BJ (cell line): ENCODE results near the gene CYGB. TPM values are rescaled to one million over a fixed set of nuclear protein-coding genes. Genes with fewer than 3 reads are reported as not detected.

Source experiments
- CTCF ChIA-PET: fragments of 350-600 bp; formaldehyde crosslinking; extraction: SDS; loops from one replicate; lab custom pipeline; 2021; ENCODE audit warnings: antibody characterized with exemption, inconsistent platforms; lab: Yijun Ruan, JAX
- POLR2A ChIA-PET: fragments of 300-600 bp; sonication (Branson Sonifier 250); formaldehyde crosslinking; extraction: SDS; loops from one replicate; lab custom pipeline; 2021; ENCODE audit warnings: antibody characterized with exemption; lab: Charles Lee
- DNase-seq: peaks from one replicate; pipeline ENCODE4 v3.0.0-alpha.2; 2011; ENCODE audit warnings: low read depth
- H3K27me3 ChIP-seq: 2 replicates; pipeline ENCODE4 v1.6.0; 2011; ENCODE audit warnings: low read length; ENCODE audit not compliant: control insufficient read depth, insufficient read depth
- H3K36me3 ChIP-seq: 2 replicates; pipeline ENCODE4 v1.5.1; 2011; ENCODE audit warnings: low read length; ENCODE audit not compliant: control insufficient read depth, insufficient read depth
- H3K4me3 ChIP-seq: 2 replicates; pipeline ENCODE4 v1.5.1; 2011; ENCODE audit warnings: low read depth, mild to moderate bottlenecking, control low read depth, low read length
- CTCF ChIP-seq: IDR thresholded peaks from 2 replicates; pipeline ENCODE4 v1.5.1; 2011; ENCODE audit warnings: low read depth, mild to moderate bottlenecking, control low read depth, inconsistent platforms, low read length, moderate library complexity; ENCODE audit not compliant: insufficient read depth
- polyA plus RNA-seq: library from polyadenylated mRNA; depleted of rRNA; stranded (reverse); fragments of >200 nt; gene quantifications from 2 replicates; pipeline ENCODE4 v1.2.3, GENCODE V29; 2011

The CYGB gene
- polyA plus RNA-seq, 1 experiment = 1.4 TPM

- no peak for DNase-seq
- peaks cover 13% of the 10 kb centered on the region for H3K27me3 ChIP-seq
- no peak overlapping the region for H3K4me3 ChIP-seq
- ChIA-PET POLR2A (no interaction called here), CTCF (interaction anchor here (2.4 to 6.0 kb wide), 2 partner anchors 19 to 20 kb away, joined by 18 to 103 read pairs; no protein-coding TSS in a partner anchor)
- no peaks in the 10 kb centered on the region for H3K36me3 ChIP-seq
- TF ChIP-seq CTCF = no peak
These were observed 4.4 kb upstream of the CYGB start for GRCh38 chr17:76541739-76542454.

- CTCF ChIA-PET = interaction anchor here (0.7 to 2.4 kb wide), 8 partner anchors 11 to 132 kb away, joined by 3 to 18 read pairs (median 4); no protein-coding TSS in a partner anchor
- Histone ChIP-seq H3K36me3 (no peaks in the 10 kb centered on the region), H3K4me3 (peak overlapping the region; percentile 31; the same call in 1 of the 2 replicates), H3K27me3 (peaks cover 18% of the 10 kb centered on the region)
- POLR2A ChIA-PET = no interaction called here
- peak; percentile 78 for DNase-seq
- TF ChIP-seq CTCF = no peak; the same call in 1 of the 2 replicates
These were observed 3.1 kb upstream of the CYGB start for GRCh38 chr17:76540381-76541300.

GRCh38 chr17:76539631-76540271 lies 2.2 kb upstream of the CYGB start, which contains the start of gene PRCD:
TSS of gene PRCD (plus strand) at chr17:76540044. CDS start at chr17:76540142, 98 bp downstream.
- TF ChIP-seq CTCF = no peak
- DNase-seq = no peak
- no peaks in the 10 kb centered on the region for H3K36me3 ChIP-seq
- peak within 1 kb of the TSS; percentile 31; the same call in 1 of the 2 replicates for H3K4me3 ChIP-seq
- ChIA-PET POLR2A (no interaction called here), CTCF (interaction anchor here (0.6 to 2.4 kb wide), 7 partner anchors 12 to 749 kb away, joined by 3 to 18 read pairs (median 4); no protein-coding TSS in a partner anchor)
- H3K27me3 ChIP-seq = peaks cover 16% of the 10 kb centered on the region

- Histone ChIP-seq H3K36me3 (no peaks in the 10 kb centered on the region), H3K4me3 (no peak overlapping the region), H3K27me3 (peaks cover 16% of the 10 kb centered on the region)
- no peak for DNase-seq
- ChIA-PET CTCF (interaction anchor here (0.6 to 3.2 kb wide), 6 partner anchors 9 to 749 kb away, joined by 3 to 22 read pairs (median 4); no protein-coding TSS in a partner anchor), POLR2A (no interaction called here)
- TF ChIP-seq CTCF = no peak
These were observed 1.5 kb upstream of the CYGB start for GRCh38 chr17:76538941-76539570.
